ENCODE results near the gene DPP9.
"Not testable (repeated sequence)": the region's sequence is repeated elsewhere in the genome, so short reads cannot be mapped to it uniquely, and the experiment has no call there.

The DPP9 gene

GRCh38 chr19:4717191-4717965, 6.3 kb downstream of the DPP9 start:
- no peak overlapping the region for H3K4me3 ChIP-seq (replicated peaks; ENCODE audit: low read depth, low read length)
- TF ChIP-seq, protein P1, sequence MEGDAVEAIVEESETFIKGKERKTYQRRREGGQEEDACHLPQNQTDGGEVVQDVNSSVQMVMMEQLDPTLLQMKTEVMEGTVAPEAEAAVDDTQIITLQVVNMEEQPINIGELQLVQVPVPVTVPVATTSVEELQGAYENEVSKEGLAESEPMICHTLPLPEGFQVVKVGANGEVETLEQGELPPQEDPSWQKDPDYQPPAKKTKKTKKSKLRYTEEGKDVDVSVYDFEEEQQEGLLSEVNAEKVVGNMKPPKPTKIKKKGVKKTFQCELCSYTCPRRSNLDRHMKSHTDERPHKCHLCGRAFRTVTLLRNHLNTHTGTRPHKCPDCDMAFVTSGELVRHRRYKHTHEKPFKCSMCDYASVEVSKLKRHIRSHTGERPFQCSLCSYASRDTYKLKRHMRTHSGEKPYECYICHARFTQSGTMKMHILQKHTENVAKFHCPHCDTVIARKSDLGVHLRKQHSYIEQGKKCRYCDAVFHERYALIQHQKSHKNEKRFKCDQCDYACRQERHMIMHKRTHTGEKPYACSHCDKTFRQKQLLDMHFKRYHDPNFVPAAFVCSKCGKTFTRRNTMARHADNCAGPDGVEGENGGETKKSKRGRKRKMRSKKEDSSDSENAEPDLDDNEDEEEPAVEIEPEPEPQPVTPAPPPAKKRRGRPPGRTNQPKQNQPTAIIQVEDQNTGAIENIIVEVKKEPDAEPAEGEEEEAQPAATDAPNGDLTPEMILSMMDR (IDR thresholded peaks at IDR 0.05; ENCODE audit: insufficient read depth, low read length, poor library complexity, severe bottlenecking) = no peak
- peaks cover 48% of the 10 kb centered on the region for H3K36me3 ChIP-seq (ENCODE audit: control insufficient read depth, insufficient read depth, low read length)

GRCh38 chr19:4715529-4716221, 8.0 kb downstream of the DPP9 start:
- TF ChIP-seq, protein P1 (IDR thresholded peaks at IDR 0.05; ENCODE audit: insufficient read depth, low read length, poor library complexity, severe bottlenecking) = no peak

More at GRCh38 chr19:4717191-4717965, 6.3 kb downstream of the DPP9 start:
- no peaks in the 10 kb centered on the region for H3K27me3 ChIP-seq (replicated peaks; ENCODE audit: control insufficient read depth, insufficient read depth, low read length)
- DNase-seq (ENCODE audit: extremely low read depth, insufficient read length) = no peak

DNA sequence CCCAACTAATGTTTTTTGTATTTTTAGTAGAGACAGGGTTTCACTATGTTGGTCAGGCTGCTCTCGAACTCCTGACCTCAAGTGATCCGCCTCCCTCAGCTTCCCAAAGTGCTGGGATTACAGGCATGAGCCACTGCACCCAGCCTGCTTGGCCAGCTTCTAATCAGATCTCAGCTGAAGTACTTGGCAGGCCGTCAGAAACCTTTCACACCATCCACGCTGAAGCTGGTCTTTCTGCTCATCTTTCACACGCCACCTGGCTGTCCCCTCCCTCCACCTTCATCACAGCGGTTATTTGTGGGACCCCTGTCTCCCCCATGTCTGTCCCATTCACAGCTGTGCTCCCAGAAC, 8.5 kb downstream of the DPP9 start:
- H3K27me3 ChIP-seq (replicated peaks; ENCODE audit: control insufficient read depth, insufficient read depth, low read length); DNase-seq (ENCODE audit: extremely low read depth, insufficient read length); H3K4me3 ChIP-seq (replicated peaks; ENCODE audit: low read depth, low read length): not testable (repeated sequence)
- H3K36me3 ChIP-seq (ENCODE audit: control insufficient read depth, insufficient read depth, low read length) = peaks cover 65% of the 10 kb centered on the region

More at GRCh38 chr19:4715529-4716221, 8.0 kb downstream of the DPP9 start:
- peaks cover 60% of the 10 kb centered on the region for H3K36me3 ChIP-seq (ENCODE audit: control insufficient read depth, insufficient read depth, low read length)
- DNase-seq (ENCODE audit: extremely low read depth, insufficient read length) = no peak
- H3K4me3 ChIP-seq (replicated peaks; ENCODE audit: low read depth, low read length) = no peak overlapping the region
- H3K27me3 ChIP-seq (replicated peaks; ENCODE audit: control insufficient read depth, insufficient read depth, low read length) = no peaks in the 10 kb centered on the region

GRCh38 chr19:4714016-4714415, 9.6 kb downstream of the DPP9 start:
- peaks cover 66% of the 10 kb centered on the region for H3K36me3 ChIP-seq (ENCODE audit: control insufficient read depth, insufficient read depth, low read length)
- no peaks in the 10 kb centered on the region for H3K27me3 ChIP-seq (replicated peaks; ENCODE audit: control insufficient read depth, insufficient read depth, low read length)
- TF ChIP-seq, protein P1 (IDR thresholded peaks at IDR 0.05; ENCODE audit: insufficient read depth, low read length, poor library complexity, severe bottlenecking) = no peak
- H3K4me3 ChIP-seq (replicated peaks; ENCODE audit: low read depth, low read length) = no peak overlapping the region
- no peak for DNase-seq (ENCODE audit: extremely low read depth, insufficient read length)

DNA sequence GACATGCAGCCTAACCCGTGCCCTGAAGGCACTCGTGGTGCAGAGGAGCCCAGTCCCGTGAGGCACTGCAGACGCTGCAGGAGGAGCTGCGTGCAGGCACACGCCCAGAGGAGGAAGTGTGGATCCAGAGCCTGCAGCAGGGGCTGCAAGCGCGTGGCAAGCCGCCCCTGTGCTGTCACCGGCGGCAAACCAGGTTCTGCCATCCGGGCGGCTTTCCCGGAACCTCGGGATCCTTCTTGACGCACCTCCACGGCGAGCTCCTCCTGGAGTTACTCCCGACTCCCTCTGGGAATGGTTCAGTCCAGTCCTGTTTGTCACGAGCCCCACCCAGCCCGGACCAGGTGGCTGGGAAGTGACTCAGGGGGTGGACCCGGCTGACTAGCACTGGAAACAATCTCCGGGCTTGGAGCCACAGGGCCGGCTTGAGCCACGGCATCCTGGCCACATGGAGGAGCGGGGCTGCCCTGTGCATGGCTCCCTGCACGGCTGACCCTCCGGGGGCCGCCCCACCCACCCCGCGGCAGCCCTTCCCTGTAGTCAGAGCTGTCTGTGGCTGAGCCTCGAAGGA, 10.2 kb downstream of the DPP9 start:
- DNase-seq (ENCODE audit: extremely low read depth, insufficient read length) = no peak
- peaks cover 65% of the 10 kb centered on the region for H3K36me3 ChIP-seq (ENCODE audit: control insufficient read depth, insufficient read depth, low read length)
- TF ChIP-seq, protein P1 (IDR thresholded peaks at IDR 0.05; ENCODE audit: insufficient read depth, low read length, poor library complexity, severe bottlenecking) = no peak
- H3K4me3 ChIP-seq (replicated peaks; ENCODE audit: low read depth, low read length) = no peak overlapping the region
- H3K27me3 ChIP-seq (replicated peaks; ENCODE audit: control insufficient read depth, insufficient read depth, low read length) = no peaks in the 10 kb centered on the region

GRCh38 chr19:4712771-4713170, 10.9 kb downstream of the DPP9 start:
- Histone ChIP-seq H3K36me3 (ENCODE audit: control insufficient read depth, insufficient read depth, low read length) (peaks cover 58% of the 10 kb centered on the region), H3K27me3 (replicated peaks; ENCODE audit: control insufficient read depth, insufficient read depth, low read length) (no peaks in the 10 kb centered on the region), H3K4me3 (replicated peaks; ENCODE audit: low read depth, low read length) (no peak overlapping the region)
- TF ChIP-seq, protein P1 (IDR thresholded peaks at IDR 0.05; ENCODE audit: insufficient read depth, low read length, poor library complexity, severe bottlenecking) = no peak
- no peak for DNase-seq (ENCODE audit: extremely low read depth, insufficient read length)
